Stimulated activated CD8-positive, alpha-beta memory T cell treated with anti-CD3 and anti-CD28 coated beads, Interleukin-15, amount 100 ng/mL, for 4 hours (primary cell): ENCODE results near the gene AGPAT1.
A peak's percentile ranks its signal among the peaks of the same experiment; 100 is the strongest.

Experiments
- DNase-seq, 2 donors: peaks; one replicate each; pipeline ENCODE4 v3.0.0-alpha.2; 2020; ENCODE audit warnings: low read depth in 2 of 2

AGPAT1 gene

DNA sequence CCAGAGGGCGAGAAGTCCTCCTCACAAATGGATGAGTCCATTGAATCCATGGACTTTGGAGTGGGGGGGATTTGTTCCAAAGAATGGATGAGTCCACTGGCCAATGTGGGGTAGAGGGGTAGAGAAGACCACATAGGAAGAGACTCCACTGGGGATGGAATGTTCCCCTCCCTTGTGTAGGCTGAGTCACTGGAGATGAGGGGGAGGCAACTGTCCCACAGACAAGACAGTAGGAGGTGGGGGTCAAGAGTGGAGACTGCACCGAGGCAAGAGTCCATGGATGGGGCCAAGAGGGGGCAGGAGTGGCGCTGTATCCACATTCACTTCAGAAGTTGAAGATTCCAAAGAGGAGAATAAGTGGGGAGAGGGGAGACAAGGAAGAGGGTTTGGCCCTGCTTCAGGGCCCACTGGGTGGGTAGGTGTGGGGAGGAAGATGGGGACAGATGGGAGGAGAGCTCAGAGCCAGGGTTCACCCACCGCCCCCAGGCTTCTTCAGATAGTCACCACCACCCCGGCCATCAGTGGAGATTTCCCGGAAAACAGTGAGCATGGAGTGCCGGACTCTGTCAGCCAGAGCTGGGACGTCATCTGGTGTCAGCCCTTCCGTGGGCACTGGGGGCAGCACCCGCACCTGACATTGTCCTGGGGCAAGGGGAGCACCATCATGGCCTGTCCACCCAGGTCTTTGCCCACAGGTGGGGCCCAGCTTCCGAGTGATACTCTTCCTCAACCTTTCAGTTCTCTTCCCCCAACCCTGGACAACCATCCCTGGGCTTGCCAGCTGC lies 6.9 kb downstream of the AGPAT1 start:
- DNase-seq = no peak

DNA sequence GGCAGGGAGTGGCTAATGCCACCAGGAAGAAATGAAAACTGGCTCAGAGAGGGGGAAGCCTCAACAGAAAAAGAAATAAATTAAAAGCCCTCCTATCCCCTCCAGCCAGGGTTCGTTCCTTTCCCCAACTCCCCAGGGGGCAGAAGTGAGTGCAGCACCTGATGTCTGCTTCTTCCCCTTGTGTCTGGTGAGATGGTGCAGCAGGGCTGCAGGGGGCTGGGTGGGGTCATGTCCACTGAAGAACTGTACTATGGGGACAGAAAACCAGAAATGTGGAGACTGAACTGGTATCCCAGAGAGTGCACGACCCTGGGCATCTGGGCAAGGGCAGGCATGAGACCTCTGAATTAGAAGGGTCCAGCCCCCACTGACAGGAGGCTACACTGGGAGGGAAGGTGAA lies 7.5 kb downstream of the AGPAT1 start:
- no peak for DNase-seq

DNA sequence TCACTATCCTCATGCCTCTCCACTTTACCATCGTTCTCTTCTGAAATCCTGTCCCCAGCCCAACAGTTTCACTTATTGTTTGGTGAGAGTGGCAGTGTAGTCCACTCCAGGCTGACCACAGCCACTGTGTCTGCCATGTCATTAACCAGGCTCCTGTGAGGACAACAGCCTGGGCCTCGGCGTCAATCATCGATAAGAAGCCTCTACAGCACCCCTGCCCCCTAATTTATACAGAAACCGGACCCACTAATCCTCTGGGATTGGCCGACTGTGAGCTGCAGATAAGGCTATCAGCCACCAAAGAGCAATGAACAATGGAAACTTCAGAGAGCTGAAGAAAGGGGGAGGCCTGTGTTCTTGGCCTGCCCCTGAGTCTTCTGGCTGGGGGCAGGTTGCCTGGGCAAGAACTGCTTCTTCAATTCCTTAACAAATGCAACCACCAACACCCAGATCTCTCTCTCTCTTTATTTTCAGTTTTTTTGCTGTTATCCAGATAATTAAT lies 8.1 kb downstream of the AGPAT1 start:
- DNase-seq = no peak

DNA sequence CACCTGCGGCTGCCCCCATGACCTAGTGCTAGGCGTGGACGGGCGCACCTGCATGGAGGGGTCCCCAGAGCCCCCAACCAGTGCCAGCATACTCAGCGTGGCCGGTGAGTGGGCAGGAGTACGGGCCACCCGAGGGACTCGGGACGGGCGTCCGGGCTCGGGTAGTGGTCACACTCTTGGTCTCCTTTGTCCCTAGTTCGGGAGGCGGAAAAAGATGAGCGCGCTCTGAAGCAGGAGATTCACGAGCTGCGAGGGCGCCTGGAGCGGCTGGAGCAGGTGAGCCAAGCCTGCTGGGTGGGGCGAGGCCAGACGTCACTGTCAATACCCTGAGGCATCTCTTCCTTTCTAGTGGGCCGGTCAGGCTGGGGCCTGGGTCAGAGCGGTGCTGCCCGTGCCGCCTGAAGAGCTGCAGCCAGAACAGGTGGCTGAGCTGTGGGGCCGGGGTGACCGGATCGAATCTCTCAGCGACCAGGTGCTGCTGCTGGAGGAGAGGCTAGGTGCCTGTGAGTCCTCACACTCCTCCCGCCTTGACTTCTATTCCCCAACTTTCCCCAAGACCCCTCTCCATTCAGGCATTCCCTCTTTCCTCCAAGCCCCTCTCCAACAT lies 8.6 kb downstream of the AGPAT1 start:
- no peak for DNase-seq

DNA sequence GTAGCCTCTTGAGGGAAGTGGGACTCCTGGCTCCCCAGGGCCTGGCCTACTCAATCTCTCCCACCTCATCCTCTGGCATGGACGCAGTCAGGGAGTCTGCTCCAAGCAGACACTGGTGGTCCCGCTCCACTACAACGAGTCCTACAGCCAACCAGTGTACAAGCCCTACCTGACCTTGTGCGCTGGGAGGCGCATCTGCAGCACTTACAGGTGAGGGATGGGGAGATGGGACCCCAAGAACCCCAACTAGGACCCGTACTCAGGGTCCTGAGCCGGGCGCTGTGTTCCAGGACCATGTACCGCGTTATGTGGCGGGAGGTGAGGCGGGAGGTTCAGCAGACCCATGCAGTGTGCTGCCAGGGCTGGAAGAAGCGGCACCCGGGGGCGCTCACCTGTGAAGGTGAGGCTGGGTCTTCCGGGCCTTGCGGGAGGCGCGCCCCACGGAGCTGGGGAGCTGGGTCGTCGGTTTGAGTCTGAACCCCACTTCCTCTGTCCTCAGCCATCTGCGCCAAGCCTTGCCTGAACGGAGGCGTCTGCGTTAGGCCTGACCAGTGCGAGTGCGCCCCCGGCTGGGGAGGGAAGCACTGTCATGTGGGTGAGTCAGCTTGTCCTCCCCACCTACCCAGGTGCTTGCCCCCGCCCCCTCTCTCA lies 9.3 kb downstream of the AGPAT1 start:
- no peak for DNase-seq

DNA sequence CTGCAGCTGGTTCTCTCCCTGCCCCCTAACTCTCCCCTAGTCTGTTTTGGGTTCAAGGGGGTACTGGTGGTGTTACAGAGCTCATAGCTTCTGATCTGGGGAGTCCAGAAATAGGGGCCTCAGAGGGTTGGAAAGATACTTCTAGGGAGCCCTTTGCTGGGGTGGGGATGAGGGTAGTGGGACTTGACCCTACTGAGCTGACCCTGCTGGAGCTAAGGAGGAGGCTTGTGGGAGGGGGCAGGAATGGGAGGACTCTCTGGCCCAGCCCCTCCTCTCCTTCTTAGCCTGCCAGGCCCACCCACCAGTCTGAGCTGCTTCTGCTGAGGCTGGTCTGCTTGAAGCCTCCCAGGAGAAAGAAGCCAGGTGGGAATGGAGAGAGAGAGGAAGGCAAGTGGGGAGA lies 11.6 kb downstream of the AGPAT1 start, which contains the start of gene EGFL8:
Gene EGFL8, plus strand, starts transcription at position 301 of the 400 bp plus-strand sequence. CDS start 1,571 bp downstream, outside the sequence.
- no peak for DNase-seq

DNA sequence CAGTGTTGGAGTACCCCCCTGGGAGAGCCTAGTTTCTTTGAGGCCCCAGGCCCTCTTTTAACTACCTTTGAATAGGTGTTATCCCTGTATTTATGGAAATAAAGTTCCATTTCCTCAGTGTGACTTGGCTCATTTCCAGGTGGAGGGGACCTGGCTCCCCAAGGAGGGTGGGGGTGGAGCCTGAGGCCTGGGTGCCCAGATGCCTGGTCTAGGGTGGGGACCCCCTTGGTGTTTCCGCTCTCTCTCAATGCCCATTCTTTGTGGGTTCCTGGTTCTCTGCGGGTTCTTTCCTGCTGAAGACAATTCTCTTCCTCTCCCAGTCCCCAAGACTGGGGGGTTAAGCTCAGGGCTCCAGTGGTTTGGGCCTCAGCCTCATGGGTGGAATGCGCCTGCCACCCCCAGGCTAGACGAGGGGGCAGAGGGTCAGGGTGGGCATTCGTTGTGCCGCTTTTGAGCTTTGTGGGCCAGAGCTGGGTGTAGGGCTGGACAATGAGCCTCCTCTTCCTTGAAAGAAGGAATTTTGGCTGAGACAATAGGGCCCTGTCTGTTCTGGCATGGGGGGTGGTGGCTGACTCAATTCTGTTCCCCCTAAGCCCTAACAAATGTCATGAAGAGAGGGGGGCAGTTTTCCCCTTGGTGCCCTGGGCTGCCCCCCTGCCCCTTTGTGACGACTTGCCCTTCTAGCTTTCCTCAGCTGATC lies 12.2 kb downstream of the AGPAT1 start:
- DNase-seq = no peak

DNA sequence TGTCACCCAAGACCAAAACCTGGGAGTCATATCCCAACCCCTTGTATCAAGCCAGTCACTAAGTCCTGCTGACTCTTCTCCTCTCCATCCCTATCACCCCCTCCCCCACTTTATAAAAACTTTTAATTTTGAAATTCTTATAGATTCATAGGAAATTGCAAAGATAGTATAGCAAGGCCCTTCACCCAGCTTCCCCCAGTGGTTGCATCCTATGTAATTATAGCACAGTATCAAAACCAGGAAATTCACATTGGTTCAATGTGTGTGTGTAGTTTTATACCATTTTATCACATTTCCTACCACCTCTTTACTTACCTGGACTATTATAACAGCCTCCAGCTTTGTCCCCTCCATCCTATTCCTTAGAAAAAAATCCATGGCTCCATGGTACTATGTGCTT lies 17.8 kb downstream of the AGPAT1 start:
- no peak for DNase-seq

DNA sequence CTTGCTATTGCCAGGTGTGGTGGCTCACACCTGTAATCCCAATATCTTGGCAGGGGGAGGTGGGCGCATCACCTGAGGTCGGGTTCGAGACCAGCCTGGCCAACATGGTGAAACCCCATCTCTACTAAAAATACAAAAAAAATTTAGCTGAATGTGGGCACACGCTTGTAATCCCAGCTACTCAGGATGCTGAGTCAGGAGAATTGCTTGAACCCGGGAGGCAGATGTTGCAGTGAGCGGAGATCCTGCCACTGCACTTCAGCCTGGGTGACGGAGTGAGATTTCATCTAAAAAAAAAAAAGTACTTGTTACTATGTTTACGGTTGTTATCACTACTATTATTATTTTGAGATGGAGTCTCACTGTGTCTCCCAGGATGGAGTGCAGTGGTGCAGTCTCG lies 19.0 kb downstream of the AGPAT1 start:
- no peak for DNase-seq

DNA sequence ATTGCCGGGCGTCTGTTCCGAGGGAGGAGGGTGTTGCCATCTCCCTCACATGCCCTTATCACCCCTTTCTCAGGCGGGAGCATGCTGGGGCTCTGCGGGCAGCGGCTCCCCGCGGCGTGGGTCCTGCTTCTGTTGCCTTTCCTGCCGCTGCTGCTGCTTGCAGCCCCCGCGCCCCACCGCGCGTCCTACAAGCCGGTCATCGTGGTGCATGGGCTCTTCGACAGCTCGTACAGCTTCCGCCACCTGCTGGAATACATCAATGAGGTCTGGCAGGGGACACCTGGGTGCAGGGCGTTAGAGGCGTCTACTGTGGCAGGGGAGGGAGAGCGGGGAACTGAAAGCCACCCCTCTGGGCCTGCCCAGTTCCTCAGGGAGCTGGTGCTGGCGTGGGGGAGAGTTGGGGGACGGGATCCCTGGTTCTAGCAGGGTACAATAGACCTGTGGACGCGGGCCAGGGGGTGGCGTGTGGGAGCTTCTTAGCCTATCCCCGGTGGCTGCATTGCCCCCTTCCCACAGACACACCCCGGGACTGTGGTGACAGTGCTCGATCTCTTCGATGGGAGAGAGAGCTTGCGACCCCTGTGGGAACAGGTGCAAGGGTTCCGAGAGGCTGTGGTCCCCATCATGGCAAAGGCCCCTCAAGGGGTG lies 21.2 kb downstream of the AGPAT1 start:
- DNase-seq = peak; percentile 26 to 38

DNA sequence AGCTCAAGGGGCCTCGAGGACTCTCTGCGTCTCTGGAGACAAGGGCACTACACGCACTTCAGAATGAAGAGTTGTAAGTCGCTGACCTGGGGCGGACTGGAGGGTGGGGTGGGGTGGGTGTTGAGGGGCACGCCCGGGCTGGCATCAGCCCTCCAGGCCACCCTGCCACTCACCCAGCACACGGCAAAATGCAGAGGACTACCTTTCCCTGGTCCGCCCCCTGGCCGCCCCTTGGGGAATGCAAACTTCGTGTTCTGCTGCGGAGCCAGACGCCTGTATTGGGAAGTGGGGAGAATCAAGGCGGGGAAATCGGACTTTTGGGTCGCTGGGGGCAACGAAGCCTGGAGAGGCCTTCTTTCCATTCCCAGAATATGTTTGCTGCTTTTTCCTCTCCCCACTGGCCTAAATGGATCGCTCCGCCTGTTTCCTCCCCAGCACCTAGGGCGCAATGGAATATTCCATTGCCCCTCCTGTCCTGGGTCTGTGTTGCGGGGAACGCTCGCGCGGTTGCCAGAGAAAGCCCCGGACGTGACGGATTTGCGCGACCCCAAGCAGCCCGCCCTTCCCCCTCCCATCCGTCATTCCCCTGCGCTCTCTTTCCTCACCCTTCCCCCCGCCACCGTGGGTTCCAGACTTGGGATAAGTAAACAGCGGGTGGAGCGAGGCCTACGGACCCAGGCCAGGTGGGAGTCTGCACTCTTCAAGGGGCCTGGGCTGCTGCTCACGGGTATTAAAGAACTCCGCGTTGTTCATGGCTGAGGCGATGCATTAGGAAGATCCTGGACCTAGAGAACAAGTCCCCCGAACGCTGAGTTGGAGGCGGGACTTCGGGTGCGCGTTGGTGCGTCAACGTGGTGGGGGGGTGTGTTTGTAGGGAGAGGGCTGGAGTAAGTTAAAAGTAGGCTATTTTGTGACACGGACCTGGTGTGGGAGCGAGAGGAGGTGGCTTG lies 22.0 kb downstream of the AGPAT1 start, which contains the start of gene PPT2:
Gene PPT2, plus strand, starts transcription at position 578 of the 950 bp plus-strand sequence. CDS start 454 bp downstream, outside the sequence.
- DNase-seq = peak; percentile 48 to 60

DNA sequence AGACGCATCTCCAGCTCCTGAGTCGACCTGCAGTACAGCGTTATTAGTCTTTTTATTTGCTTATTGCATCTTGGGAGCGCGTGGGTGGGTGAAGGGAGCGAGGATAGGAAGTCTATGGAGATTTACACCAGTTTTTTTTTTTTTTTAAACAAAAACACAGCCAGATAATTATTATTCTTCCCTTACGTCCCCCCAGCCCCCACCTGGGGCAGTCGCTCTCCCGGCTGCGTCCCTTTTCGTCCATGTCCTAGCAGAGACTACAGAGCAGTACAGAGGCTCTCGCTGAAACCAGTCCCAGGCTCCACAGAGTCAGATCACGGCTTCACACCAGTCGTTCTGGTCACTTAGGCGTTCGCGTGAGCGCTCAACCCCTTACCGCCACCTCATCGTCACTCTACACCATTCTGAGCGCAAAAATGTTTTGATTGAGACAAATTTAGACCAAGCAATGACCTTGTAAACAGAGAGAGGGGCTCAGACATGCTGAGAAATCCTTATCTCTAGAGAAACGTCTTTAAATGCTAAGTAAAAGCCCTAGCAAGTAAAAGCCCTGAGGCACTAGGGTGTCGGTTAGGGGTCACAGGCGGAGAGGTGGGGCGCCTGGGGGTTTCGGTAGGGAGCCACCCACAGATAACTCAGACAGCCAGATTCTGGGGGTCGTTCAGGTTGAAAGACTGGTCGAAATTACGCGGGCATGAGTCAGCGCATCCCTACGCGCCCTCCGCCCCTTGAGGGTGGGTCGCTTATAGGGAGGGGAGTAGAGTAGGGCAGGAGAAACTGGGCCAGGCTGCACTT lies 22.9 kb downstream of the AGPAT1 start:
- no peak for DNase-seq

DNA sequence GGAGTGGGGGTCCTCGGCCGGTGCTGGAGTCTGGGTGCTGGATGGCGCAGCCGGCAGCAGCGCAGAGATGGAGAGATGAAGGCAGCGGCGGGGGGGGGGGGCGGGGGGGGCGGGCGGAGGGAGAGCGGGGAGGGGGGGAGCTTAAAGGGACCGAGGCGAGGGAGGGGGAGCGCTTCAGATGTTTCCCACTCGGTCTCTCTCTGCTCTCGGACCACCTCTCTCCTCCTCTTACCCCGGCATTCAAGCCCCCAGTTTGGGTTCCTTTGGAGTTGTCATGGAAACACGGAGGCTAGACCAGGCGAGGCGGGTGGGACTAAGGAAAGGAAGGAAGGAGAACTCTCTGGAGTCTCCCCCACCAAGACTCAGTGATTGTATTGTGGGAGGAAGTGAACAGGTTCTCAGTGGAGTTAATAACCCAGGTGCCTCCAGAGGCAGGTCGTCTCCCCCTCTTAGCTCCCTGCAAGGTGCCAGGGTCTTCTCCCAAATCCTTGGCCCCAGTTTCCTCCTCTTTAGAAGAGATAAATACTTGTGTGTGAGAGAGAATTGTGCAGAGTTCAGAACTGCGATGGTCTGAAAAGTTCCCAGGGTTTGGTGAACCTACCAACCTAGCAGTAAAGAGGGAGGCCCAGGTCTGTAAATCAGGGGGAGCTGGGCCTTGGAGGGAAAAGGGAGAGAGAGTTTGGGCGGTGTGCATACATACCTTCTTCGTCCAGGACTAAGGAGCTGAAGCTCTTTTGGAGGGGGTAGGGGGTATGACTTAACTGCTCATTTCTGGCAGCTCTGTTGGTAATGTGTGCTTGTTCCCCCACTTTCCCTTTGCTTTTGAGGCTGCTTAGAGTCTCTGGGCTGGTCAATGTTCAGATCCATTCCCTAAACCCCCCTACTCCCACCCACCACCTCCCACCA lies 23.8 kb downstream of the AGPAT1 start, which contains the start of gene PRRT1:
Gene PRRT1, minus strand, starts transcription at position 77 of the 906 bp plus-strand sequence. CDS start 112 bp downstream, outside the sequence.
- DNase-seq = no peak

DNA sequence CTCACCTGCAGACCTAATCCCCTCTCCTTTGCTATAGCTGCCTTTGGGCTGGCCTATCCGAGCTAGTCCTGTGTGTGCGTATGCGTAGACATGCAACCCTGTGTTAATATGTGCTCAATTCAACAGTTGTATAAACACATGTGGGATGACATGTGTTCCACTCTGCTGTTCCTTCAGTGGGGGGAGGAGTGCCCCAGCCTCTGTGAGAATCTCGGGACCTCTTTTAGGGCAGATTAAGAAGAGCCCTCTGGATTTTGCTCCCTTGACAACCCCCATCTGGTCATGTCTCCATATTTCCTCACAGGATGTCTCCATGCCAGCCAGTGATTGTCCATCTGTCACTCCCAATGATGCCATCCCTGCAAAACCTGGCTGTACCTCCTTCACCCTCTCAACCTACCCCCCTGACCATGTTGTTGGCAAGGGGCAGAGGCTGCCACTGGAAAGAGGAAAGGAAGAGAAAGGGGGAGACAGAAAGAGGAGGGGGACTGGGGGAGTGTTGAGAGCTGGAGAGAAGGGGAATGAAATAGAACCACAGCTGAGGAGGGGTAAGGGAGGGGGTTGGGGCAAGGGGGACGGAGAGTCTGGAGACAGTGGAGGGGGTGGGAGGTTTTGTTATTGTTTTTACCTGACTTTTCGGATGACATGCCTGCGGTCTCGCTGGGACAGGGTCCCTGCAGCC lies 24.6 kb downstream of the AGPAT1 start:
- DNase-seq = no peak

DNA sequence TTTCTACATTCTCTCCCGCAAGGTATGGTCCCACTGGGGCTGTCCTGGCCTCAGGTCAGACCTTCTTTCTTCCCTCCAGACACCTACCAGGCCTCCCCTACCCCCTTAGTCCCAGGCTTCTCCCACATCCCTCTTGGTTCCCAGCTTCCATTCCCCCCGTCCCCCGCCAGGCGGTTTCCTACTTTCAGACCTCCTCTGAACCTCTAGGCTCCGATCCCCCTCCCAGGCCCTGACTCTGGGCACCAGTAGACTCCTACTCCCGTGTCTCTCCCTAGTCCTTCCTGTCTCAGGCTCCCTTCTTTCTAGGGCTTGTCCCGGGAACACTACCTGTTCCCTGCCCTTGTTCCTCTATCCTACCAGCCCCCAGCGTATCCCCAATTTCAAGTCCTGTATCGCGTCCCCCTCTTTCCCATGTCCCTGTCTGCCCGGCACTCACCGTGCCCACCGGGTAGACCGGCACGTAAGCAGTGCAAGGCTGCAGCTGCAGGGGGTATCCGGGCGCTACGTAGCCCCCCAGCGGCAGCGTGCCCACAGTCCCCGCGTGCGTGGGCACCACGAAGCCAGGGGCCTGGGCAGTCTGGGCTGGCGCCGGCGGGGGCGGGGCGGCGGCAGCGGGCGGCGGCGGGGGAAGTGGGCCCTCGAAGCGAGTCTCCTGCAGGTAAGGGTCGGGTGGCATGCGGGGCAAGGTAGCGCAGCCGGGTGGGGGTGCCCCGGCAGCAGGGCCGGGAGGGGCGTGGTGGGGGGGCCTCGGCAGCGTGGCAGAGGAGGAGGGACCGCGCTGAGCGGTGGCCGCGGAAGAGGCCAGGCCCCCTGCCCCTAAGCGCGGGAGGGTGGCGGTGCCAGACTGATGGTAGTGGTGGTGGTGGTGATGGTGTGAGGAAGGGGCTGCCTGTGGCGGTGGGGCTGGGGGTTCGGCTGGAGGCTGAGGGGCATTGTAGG lies 25.7 kb downstream of the AGPAT1 start:
- DNase-seq = no peak

DNA sequence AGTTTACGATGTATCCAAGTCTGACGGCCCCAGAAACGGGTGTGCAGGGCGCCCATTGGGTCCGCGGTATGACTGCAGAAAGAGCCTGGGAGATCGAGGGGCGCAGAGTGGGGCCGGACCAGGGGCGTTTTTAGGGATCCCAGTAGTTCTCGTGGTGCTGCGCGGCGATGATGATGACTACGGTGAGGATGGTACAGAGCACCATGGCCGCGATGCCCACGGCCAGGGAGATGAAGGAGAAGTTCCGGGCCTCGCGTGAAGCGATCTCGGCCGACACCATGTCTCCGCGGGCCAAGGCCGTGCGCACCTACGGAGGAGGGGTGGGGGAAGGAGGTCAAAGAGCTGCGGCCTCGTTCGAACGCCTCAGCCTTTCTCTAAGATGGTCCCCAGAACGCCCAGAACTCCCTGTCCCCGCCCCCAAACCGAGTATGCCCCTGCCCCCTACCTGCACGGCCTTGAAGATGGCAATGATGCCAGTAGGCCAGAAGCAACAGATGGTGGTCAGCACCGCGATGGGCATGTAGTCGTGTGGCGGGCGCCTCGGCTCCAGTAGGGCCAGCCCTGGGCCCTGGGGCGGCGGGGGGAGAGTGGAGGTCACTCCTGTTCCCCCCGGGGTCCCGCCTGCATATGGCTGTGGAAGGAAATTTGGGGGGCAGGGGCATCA lies 26.7 kb downstream of the AGPAT1 start:
- DNase-seq = no peak
